MM.1S (cell line): Measurements from ENCODE around the gene TRIM29.

Experiments used
- DNase-seq: peaks from one replicate; pipeline ENCODE4 v3.0.0-alpha.2; 2015
- H2AFZ ChIP-seq: fragments of 300-600 bp; sonication (generic); 2 replicates; pipeline ENCODE4 v1.6.0; 2016; ENCODE audit warnings: antibody characterized with exemption, low read length
- H3F3A ChIP-seq: fragments of 300-600 bp; sonication (generic); 2 replicates; pipeline ENCODE4 v1.6.1; 2016; ENCODE audit warnings: mild to moderate bottlenecking, antibody characterized with exemption, low read length, moderate library complexity, mixed read lengths; ENCODE audit not compliant: insufficient read depth
- H3K27ac ChIP-seq: fragments of 300-600 bp; sonication (generic); 2 replicates; pipeline ENCODE4 v1.5.1; 2016; ENCODE audit warnings: mild to moderate bottlenecking, low read length
- H3K27me3 ChIP-seq: fragments of 300-600 bp; sonication (generic); replicated peaks from 2 replicates; pipeline ENCODE4 v1.6.0; 2016; ENCODE audit warnings: low read length; ENCODE audit not compliant: insufficient read depth
- H3K36me3 ChIP-seq: fragments of 300-600 bp; sonication (generic); replicated peaks from 2 replicates; pipeline ENCODE4 v1.6.1; 2016; ENCODE audit warnings: mild to moderate bottlenecking, low read length, mixed read lengths; ENCODE audit not compliant: insufficient read depth
- H3K4me1 ChIP-seq: fragments of 300-600 bp; sonication (generic); 2 replicates; pipeline ENCODE4 v1.6.1; 2016; ENCODE audit warnings: low read length, mixed read lengths
- H3K4me2 ChIP-seq: fragments of 300-600 bp; sonication (generic); 2 replicates; pipeline ENCODE4 v1.6.0; 2016; ENCODE audit warnings: low read depth, low read length
- H3K4me3 ChIP-seq: fragments of 300-600 bp; sonication (generic); 2 replicates; pipeline ENCODE4 v1.5.1; 2016; ENCODE audit warnings: low read length, mixed read lengths
- H3K79me2 ChIP-seq: fragments of 300-600 bp; sonication (generic); 2 replicates; pipeline ENCODE4 v1.6.1; 2016; ENCODE audit warnings: mixed run types, low read length, mixed read lengths
- H3K9ac ChIP-seq: fragments of 300-600 bp; sonication (generic); 2 replicates; pipeline ENCODE4 v1.6.1; 2016; ENCODE audit warnings: low read length, mixed read lengths
- H3K9me2 ChIP-seq: fragments of 300-600 bp; sonication (generic); replicated peaks from 2 replicates; pipeline ENCODE4 v1.6.1; 2016; ENCODE audit warnings: mild to moderate bottlenecking, low read length, mixed read lengths; ENCODE audit not compliant: insufficient read depth
- H3K9me3 ChIP-seq: fragments of 300-600 bp; sonication (generic); replicated peaks from 2 replicates; pipeline ENCODE4 v1.6.1; 2016; ENCODE audit warnings: mild to moderate bottlenecking, low read length, mixed read lengths; ENCODE audit not compliant: insufficient read depth
- H4K20me1 ChIP-seq: fragments of 300-600 bp; sonication (generic); 2 replicates; pipeline ENCODE4 v1.6.1; 2016; ENCODE audit warnings: mild to moderate bottlenecking, low read length, moderate library complexity, mixed read lengths; ENCODE audit not compliant: insufficient read depth
- CTCF ChIP-seq: fragments of 300-600 bp; sonication (generic); IDR thresholded peaks from 2 replicates; pipeline ENCODE4 v1.5.1; 2016; ENCODE audit warnings: antibody characterized with exemption, low read length, mixed read lengths
- EZH2 ChIP-seq: fragments of 300-600 bp; sonication (generic); optimal IDR thresholded peaks from 2 replicates; pipeline ENCODE3; 2017; ENCODE audit warnings: low read depth, mild to moderate bottlenecking, antibody characterized with exemption, low read length, mixed read lengths
- EZH2phosphoT487 ChIP-seq: fragments of 300-600 bp; sonication (generic); IDR thresholded peaks from 2 replicates; pipeline ENCODE4 v1.6.1; 2018; ENCODE audit warnings: antibody characterized with exemption, low read length

TRIM29 gene

GRCh38 chr11:120130991-120131760 lies 6.7 kb downstream of the TRIM29 start:
- Histone ChIP-seq H3K4me1 (no peaks in the 10 kb centered on the region), H3K4me3 (no peak overlapping the region), H3K9me2 (no peaks in the 10 kb centered on the region), H3K9ac (no peak overlapping the region), H3K27me3 (peaks cover 69% of the 10 kb centered on the region), H3F3A (no peaks in the 10 kb centered on the region), H4K20me1 (no peaks in the 10 kb centered on the region), H3K9me3 (no peaks in the 10 kb centered on the region), H2AFZ (no peak overlapping the region), H3K79me2 (no peaks in the 10 kb centered on the region), H3K4me2 (no peak overlapping the region), H3K36me3 (no peaks in the 10 kb centered on the region), H3K27ac (no peak overlapping the region)
- no peak for TF ChIP-seq CTCF
- no peak for TF ChIP-seq EZH2
- TF ChIP-seq EZH2phosphoT487, result no peak
- no peak for DNase-seq

- TF ChIP-seq EZH2phosphoT487, result no peak
- no peak for TF ChIP-seq CTCF
- TF ChIP-seq EZH2, result no peak
- no peak for DNase-seq
- Histone ChIP-seq H3K4me3 (no peak overlapping the region), H3K9me2 (no peaks in the 10 kb centered on the region), H3K36me3 (no peaks in the 10 kb centered on the region), H3K9me3 (no peaks in the 10 kb centered on the region), H3K4me1 (no peaks in the 10 kb centered on the region), H3K27me3 (peaks cover 61% of the 10 kb centered on the region), H4K20me1 (no peaks in the 10 kb centered on the region), H3K27ac (no peak overlapping the region), H3K9ac (no peak overlapping the region), H3F3A (no peaks in the 10 kb centered on the region), H3K4me2 (no peak overlapping the region), H3K79me2 (no peaks in the 10 kb centered on the region), H2AFZ (no peak overlapping the region)
These were observed 7.5 kb downstream of the TRIM29 start for GRCh38 chr11:120130176-120130980.

- H3K4me2 ChIP-seq, result no peak overlapping the region
- DNase-seq, result no peak
- no peak overlapping the region for H3K9ac ChIP-seq
- no peak overlapping the region for H3K27ac ChIP-seq
- H3K36me3 ChIP-seq, result no peaks in the 10 kb centered on the region
- peaks cover 60% of the 10 kb centered on the region for H3K27me3 ChIP-seq
- H3K9me3 ChIP-seq, result no peaks in the 10 kb centered on the region
- no peak for TF ChIP-seq EZH2
- TF ChIP-seq EZH2phosphoT487, result no peak
- TF ChIP-seq CTCF, result no peak
- H2AFZ ChIP-seq, result no peak overlapping the region
- no peaks in the 10 kb centered on the region for H3K79me2 ChIP-seq
- H4K20me1 ChIP-seq, result no peaks in the 10 kb centered on the region
- H3K4me1 ChIP-seq, result no peaks in the 10 kb centered on the region
- H3F3A ChIP-seq, result no peaks in the 10 kb centered on the region
- no peaks in the 10 kb centered on the region for H3K9me2 ChIP-seq
- H3K4me3 ChIP-seq, result no peak overlapping the region
These were observed 8.3 kb downstream of the TRIM29 start for GRCh38 chr11:120129570-120129969.
